ENCODE measurements around the gene DOCK11. TPM values are rescaled to one million over a fixed set of nuclear protein-coding genes. Genes with fewer than 3 reads are reported as not detected.

Gene DOCK11
- total and polyA plus RNA-seq, 10 of the 15 experiments (the other 5 are each of a cell fraction or from before 2014, with no cell fraction given): 16.3 to 30.7 (median 19.8) TPM

DNA sequence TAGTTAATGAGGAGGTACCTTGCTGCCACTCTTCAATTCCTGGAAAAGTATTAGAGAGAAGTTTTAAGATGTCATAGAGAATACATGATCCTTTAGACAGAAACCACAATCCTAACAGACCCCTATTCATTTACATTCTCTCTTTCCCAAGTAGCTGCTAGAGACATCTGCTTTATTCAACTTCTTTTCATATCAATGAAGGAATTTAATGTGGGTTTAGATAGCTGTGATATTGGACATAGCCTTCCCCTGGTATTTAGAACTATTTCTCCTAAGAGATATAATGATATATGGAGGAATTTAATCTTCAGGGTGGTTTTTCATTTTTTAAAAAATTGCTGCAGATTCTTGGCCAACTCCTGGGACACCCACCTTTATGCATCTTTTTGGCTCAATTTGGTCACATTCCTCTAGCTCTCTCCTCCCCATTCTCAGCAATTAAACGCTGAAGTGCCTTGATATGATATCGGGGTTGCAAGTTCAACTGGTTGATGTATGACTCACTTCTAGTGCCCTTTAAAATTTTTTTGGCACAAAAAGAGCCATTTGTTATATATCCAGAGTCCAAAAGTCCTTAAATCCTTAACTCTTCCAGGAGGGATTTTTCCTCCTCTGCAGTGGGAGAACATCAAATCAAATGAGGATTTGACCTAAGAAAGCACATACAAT, 57.6 kb downstream of the DOCK11 start:
- POLR2A ChIA-PET: no interaction called here
- no peak for FAIRE-seq
- no TSS peak for BruUV-seq (replicated peaks)
- no peak overlapping the region for H2AFZ ChIP-seq (ENCODE audit: control insufficient read depth, low read depth, low read length)
- H3K4me3 ChIP-seq: no peak overlapping the region
- in situ Hi-C loops (cut with MboI) (no loop called here), intact Hi-C loops (cut with micrococcal nuclease; ENCODE audit: unreplicated experiment) (no loop called here)
- H4K20me1 ChIP-seq (ENCODE audit: control insufficient read depth, insufficient read depth): no peaks in the 10 kb centered on the region
- CTCF ChIA-PET: interaction anchor here (0.8 to 1.5 kb wide), 2 partner anchors 49 to 227 kb away, joined by 3 to 5 read pairs; no protein-coding TSS in a partner anchor
- H3K9me3 ChIP-seq (replicated peaks; ENCODE audit: control insufficient read depth, insufficient read depth, low read length): no peaks in the 10 kb centered on the region
- no peaks in the 10 kb centered on the region for H3K27me3 ChIP-seq (replicated peaks in 1 of 2; ENCODE audit: control insufficient read depth in 2 of 2, insufficient read depth in 2 of 2, low read length in 1 of 2)
- H3K27ac ChIP-seq (ENCODE audit: control insufficient read depth, insufficient read depth): no peak overlapping the region
- RAD21 ChIA-PET (ENCODE audit: unreplicated experiment): no interaction called here
- 58% methylated on average over 2 of the region's 2 CpGs for WGBS (ENCODE audit: insufficient coverage, insufficient replicate concordance, low lambda C conversion rate, missing lambda C conversion rate)
- H3K9ac ChIP-seq (ENCODE audit: control insufficient read depth, insufficient read depth, low read length): no peak overlapping the region
- DNase-seq (ENCODE audit: low read depth, low spot score): no peak
- no peaks in the 10 kb centered on the region for H3K4me1 ChIP-seq (ENCODE audit: control insufficient read depth, insufficient read depth, low read length)
- no peaks in the 10 kb centered on the region for H3K36me3 ChIP-seq (ENCODE audit: control insufficient read depth in 2 of 2, insufficient read depth in 2 of 2, low read length in 1 of 2)
- SMC1A ChIA-PET (ENCODE audit: uncharacterized antibody, unreplicated experiment): no interaction called here
- H3K79me2 ChIP-seq (ENCODE audit: control insufficient read depth, insufficient read depth, low read length): no peaks in the 10 kb centered on the region
- ATAC-seq: no peak
- no peak overlapping the region for H3K4me2 ChIP-seq (ENCODE audit: control insufficient read depth, insufficient read depth)
- TF ChIP-seq ATF7 (IDR thresholded peaks at IDR 0.05; ENCODE audit: low read depth) (no peak), KDM1A (IDR thresholded peaks at IDR 0.05; ENCODE audit: borderline replicate concordance) (no peak), FOXK2 (IDR thresholded peaks at IDR 0.05) (no peak), SRF (IDR thresholded peaks at IDR 0.05; ENCODE audit: low read depth in 2 of 2, low read length in 2 of 2) (no peak)
- TF ChIP-seq, protein P1, sequence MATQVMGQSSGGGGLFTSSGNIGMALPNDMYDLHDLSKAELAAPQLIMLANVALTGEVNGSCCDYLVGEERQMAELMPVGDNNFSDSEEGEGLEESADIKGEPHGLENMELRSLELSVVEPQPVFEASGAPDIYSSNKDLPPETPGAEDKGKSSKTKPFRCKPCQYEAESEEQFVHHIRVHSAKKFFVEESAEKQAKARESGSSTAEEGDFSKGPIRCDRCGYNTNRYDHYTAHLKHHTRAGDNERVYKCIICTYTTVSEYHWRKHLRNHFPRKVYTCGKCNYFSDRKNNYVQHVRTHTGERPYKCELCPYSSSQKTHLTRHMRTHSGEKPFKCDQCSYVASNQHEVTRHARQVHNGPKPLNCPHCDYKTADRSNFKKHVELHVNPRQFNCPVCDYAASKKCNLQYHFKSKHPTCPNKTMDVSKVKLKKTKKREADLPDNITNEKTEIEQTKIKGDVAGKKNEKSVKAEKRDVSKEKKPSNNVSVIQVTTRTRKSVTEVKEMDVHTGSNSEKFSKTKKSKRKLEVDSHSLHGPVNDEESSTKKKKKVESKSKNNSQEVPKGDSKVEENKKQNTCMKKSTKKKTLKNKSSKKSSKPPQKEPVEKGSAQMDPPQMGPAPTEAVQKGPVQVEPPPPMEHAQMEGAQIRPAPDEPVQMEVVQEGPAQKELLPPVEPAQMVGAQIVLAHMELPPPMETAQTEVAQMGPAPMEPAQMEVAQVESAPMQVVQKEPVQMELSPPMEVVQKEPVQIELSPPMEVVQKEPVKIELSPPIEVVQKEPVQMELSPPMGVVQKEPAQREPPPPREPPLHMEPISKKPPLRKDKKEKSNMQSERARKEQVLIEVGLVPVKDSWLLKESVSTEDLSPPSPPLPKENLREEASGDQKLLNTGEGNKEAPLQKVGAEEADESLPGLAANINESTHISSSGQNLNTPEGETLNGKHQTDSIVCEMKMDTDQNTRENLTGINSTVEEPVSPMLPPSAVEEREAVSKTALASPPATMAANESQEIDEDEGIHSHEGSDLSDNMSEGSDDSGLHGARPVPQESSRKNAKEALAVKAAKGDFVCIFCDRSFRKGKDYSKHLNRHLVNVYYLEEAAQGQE (IDR thresholded peaks at IDR 0.05; ENCODE audit: low read depth, low read length): no peak
